ENCODE results near the gene TMEM273. TPM values are rescaled to one million over a fixed set of nuclear protein-coding genes. Genes with fewer than 3 reads are reported as not detected.

TMEM273 gene
- total and polyA plus RNA-seq, 10 of the 15 experiments (the other 5 are each of a cell fraction or from before 2014, with no cell fraction given): 10.3 to 46.3 (median 26.4) TPM

DNA sequence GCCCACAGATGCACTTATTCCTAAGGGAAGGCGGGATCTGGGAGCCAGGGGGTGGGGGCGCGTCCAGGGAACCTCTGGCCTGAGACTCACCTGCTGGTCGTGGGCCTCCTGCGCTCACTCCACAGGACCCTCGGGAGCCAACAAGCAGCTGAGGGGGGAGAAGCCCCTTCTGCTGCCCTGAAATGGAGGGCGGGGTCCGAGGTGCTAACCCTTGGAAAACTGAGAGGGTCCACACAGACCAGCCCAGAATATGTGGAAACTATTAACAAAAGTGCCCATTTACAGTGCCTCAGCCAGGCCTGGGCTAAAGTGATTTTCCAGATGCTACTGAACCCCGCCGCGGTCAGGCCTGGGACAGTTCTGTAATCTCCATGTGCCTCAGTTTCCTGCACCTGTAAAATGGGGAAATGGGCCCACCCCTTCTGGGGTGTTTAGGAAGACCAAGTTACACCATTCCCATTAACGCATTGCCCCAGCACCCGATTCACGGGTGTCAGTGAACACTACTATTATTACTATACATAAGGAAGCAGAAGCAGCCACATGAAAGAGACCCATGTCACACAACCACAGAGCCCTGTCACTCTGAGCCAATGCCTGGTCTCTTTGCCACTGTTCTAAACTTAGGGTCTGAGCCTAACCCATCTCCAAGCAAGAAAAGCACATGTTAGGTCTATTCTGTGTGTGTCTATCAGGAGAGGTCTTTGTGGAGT is 72.2 kb downstream of the TMEM273 start:
- no peak overlapping the region for H3K4me2 ChIP-seq (ENCODE audit: control insufficient read depth, insufficient read depth)
- in situ Hi-C loops (cut with MboI): no loop called here
- no peaks in the 10 kb centered on the region for H3K79me2 ChIP-seq (ENCODE audit: control insufficient read depth, insufficient read depth, low read length)
- SMC1A ChIA-PET (ENCODE audit: uncharacterized antibody, unreplicated experiment): no interaction called here
- no peaks in the 10 kb centered on the region for H3K4me1 ChIP-seq (ENCODE audit: control insufficient read depth, insufficient read depth, low read length)
- DNase-seq (ENCODE audit: low read depth, low spot score) (no peak), ATAC-seq (peak; percentile 52), FAIRE-seq (no peak)
- H4K20me1 ChIP-seq (ENCODE audit: control insufficient read depth, insufficient read depth): no peaks in the 10 kb centered on the region
- POLR2A ChIA-PET: no interaction called here
- BruUV-seq (replicated peaks): no TSS peak
- RAD21 ChIA-PET (ENCODE audit: unreplicated experiment): no interaction called here
- CTCF ChIA-PET: no interaction called here
- intact Hi-C loops (cut with micrococcal nuclease; ENCODE audit: unreplicated experiment): no loop called here
- H3K27me3 ChIP-seq (replicated peaks in 1 of 2; ENCODE audit: control insufficient read depth in 2 of 2, insufficient read depth in 2 of 2, low read length in 1 of 2): peaks cover 5 to 17% of the 10 kb centered on the region in 2 experiments
- WGBS (ENCODE audit: insufficient coverage, insufficient replicate concordance, low lambda C conversion rate, missing lambda C conversion rate): 53% methylated on average over 14 of the region's 14 CpGs
- H3K36me3 ChIP-seq (ENCODE audit: control insufficient read depth in 2 of 2, insufficient read depth in 2 of 2, low read length in 1 of 2): no peaks in the 10 kb centered on the region
- H3K27ac ChIP-seq (ENCODE audit: control insufficient read depth, insufficient read depth): no peak overlapping the region
- no peak overlapping the region for H3K4me3 ChIP-seq
- H3K9ac ChIP-seq (ENCODE audit: control insufficient read depth, insufficient read depth, low read length): no peak overlapping the region
- no peak overlapping the region for H2AFZ ChIP-seq (ENCODE audit: control insufficient read depth, low read depth, low read length)
- no peaks in the 10 kb centered on the region for H3K9me3 ChIP-seq (replicated peaks; ENCODE audit: control insufficient read depth, insufficient read depth, low read length)
- TF ChIP-seq, protein P1, sequence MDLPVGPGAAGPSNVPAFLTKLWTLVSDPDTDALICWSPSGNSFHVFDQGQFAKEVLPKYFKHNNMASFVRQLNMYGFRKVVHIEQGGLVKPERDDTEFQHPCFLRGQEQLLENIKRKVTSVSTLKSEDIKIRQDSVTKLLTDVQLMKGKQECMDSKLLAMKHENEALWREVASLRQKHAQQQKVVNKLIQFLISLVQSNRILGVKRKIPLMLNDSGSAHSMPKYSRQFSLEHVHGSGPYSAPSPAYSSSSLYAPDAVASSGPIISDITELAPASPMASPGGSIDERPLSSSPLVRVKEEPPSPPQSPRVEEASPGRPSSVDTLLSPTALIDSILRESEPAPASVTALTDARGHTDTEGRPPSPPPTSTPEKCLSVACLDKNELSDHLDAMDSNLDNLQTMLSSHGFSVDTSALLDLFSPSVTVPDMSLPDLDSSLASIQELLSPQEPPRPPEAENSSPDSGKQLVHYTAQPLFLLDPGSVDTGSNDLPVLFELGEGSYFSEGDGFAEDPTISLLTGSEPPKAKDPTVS (IDR thresholded peaks at IDR 0.05; ENCODE audit: low read depth, low read length): no peak
- TF ChIP-seq, protein P2, sequence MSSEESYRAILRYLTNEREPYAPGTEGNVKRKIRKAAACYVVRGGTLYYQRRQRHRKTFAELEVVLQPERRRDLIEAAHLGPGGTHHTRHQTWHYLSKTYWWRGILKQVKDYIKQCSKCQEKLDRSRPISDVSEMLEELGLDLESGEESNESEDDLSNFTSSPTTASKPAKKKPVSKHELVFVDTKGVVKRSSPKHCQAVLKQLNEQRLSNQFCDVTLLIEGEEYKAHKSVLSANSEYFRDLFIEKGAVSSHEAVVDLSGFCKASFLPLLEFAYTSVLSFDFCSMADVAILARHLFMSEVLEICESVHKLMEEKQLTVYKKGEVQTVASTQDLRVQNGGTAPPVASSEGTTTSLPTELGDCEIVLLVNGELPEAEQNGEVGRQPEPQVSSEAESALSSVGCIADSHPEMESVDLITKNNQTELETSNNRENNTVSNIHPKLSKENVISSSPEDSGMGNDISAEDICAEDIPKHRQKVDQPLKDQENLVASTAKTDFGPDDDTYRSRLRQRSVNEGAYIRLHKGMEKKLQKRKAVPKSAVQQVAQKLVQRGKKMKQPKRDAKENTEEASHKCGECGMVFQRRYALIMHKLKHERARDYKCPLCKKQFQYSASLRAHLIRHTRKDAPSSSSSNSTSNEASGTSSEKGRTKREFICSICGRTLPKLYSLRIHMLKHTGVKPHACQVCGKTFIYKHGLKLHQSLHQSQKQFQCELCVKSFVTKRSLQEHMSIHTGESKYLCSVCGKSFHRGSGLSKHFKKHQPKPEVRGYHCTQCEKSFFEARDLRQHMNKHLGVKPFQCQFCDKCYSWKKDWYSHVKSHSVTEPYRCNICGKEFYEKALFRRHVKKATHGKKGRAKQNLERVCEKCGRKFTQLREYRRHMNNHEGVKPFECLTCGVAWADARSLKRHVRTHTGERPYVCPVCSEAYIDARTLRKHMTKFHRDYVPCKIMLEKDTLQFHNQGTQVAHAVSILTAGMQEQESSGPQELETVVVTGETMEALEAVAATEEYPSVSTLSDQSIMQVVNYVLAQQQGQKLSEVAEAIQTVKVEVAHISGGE (CRISPR knock-in tag; IDR thresholded peaks at IDR 0.05): no peak
- no peak for TF ChIP-seq SP1 (IDR thresholded peaks at IDR 0.05; ENCODE audit: low read depth, low read length)
- TF ChIP-seq FOS (IDR thresholded peaks at IDR 0.05; ENCODE audit: borderline replicate concordance, extremely low read depth, insufficient read length): no peak
- TF ChIP-seq SUPT20H (IDR thresholded peaks at IDR 0.05; ENCODE audit: borderline replicate concordance, control insufficient read depth, low read depth, low read length): no peak
- TF ChIP-seq, protein P3, sequence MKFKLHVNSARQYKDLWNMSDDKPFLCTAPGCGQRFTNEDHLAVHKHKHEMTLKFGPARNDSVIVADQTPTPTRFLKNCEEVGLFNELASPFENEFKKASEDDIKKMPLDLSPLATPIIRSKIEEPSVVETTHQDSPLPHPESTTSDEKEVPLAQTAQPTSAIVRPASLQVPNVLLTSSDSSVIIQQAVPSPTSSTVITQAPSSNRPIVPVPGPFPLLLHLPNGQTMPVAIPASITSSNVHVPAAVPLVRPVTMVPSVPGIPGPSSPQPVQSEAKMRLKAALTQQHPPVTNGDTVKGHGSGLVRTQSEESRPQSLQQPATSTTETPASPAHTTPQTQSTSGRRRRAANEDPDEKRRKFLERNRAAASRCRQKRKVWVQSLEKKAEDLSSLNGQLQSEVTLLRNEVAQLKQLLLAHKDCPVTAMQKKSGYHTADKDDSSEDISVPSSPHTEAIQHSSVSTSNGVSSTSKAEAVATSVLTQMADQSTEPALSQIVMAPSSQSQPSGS (IDR thresholded peaks at IDR 0.05; ENCODE audit: low read length): no peak
- TF ChIP-seq, protein P4, sequence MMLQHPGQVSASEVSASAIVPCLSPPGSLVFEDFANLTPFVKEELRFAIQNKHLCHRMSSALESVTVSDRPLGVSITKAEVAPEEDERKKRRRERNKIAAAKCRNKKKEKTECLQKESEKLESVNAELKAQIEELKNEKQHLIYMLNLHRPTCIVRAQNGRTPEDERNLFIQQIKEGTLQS (IDR thresholded peaks at IDR 0.05; ENCODE audit: borderline replicate concordance, extremely low read depth, low read depth, low read length): no peak
- TF ChIP-seq EP300 (IDR thresholded peaks at IDR 0.05; ENCODE audit: borderline replicate concordance in 1 of 2, control insufficient read depth in 1 of 2, low read depth in 2 of 2, low read length in 2 of 2): no peak
- no peak for TF ChIP-seq BCL11A (IDR thresholded peaks at IDR 0.05; ENCODE audit: low read depth, low read length)
- TF ChIP-seq EGR1 (IDR thresholded peaks at IDR 0.05; ENCODE audit: borderline replicate concordance in 1 of 2, low read depth in 2 of 2, low read length in 2 of 2): no peak
- TF ChIP-seq BACH1 (IDR thresholded peaks at IDR 0.05; ENCODE audit: borderline replicate concordance): no peak
- TF ChIP-seq BRCA1 (IDR thresholded peaks at IDR 0.05; ENCODE audit: low read depth, low read length): no peak
- peak in 1 of 2 experiments; percentile 11; a peak in 1 of 4 replicates for TF ChIP-seq BHLHE40 (IDR thresholded peaks at IDR 0.05; ENCODE audit: borderline replicate concordance in 1 of 2, low read depth in 2 of 2, low read length in 1 of 2)
- no peak; the same call in 1 of the 2 replicates for TF ChIP-seq DPF2 (IDR thresholded peaks at IDR 0.05)
- TF ChIP-seq POLR2AphosphoS2 (IDR thresholded peaks at IDR 0.05; ENCODE audit: low read depth, low read length): no peak
- no peak for TF ChIP-seq ZNF207 (IDR thresholded peaks at IDR 0.05; ENCODE audit: borderline replicate concordance)

All from GM12878 (cell line).